K562 (cell line): ENCODE data around the gene EVC.
"Not testable (repeated sequence)": the region's sequence is repeated elsewhere in the genome, so short reads cannot be mapped to it uniquely, and the experiment has no call there.

Experiments
- EZH2 ChIP-seq: IDR thresholded peaks from 2 replicates; pipeline ENCODE4 v1.6.1; 2012; ENCODE audit warnings: low read depth, mild to moderate bottlenecking, inconsistent platforms, low read length, borderline replicate concordance
- MAFF ChIP-seq: IDR thresholded peaks from 2 replicates; pipeline ENCODE4 v1.6.1; 2012; ENCODE audit warnings: low read length, improper control_type of control experiment
- POLR2AphosphoS5 ChIP-seq: IDR thresholded peaks from 2 replicates; pipeline ENCODE4 v1.6.1; 2011; ENCODE audit warnings: mild to moderate bottlenecking, low read depth, low read length, moderate library complexity; ENCODE audit not compliant: control insufficient read depth, insufficient read depth
- POU5F1 ChIP-seq: fragments of 150-350 bp; IDR thresholded peaks from 2 replicates; pipeline ENCODE4 v1.6.1; 2014; ENCODE audit warnings: borderline replicate concordance, low read length, low read depth, mild to moderate bottlenecking; ENCODE audit not compliant: partially characterized antibody
- PTBP1 ChIP-seq: fragments of 200-400 bp; formaldehyde crosslinking; IDR thresholded peaks from 2 replicates; pipeline ENCODE4 v1.6.1; 2017; ENCODE audit warnings: low read depth, low read length
- SAFB ChIP-seq: fragments of 200-400 bp; formaldehyde crosslinking; IDR thresholded peaks from 2 replicates; pipeline ENCODE4 v1.6.1; 2017; ENCODE audit warnings: low read depth, low read length, borderline replicate concordance
- STAG1 ChIP-seq: sonication (generic); formaldehyde crosslinking; IDR thresholded peaks from 2 replicates; pipeline ENCODE4 v1.5.0; 2020; ENCODE audit warnings: missing genetic modification reagents, borderline replicate concordance
- ZNF274 ChIP-seq: IDR thresholded peaks from 2 replicates; pipeline ENCODE4 v1.6.1; 2011; ENCODE audit warnings: low read depth, mild to moderate bottlenecking, low read length, moderate library complexity, borderline replicate concordance
- ZNF354B ChIP-seq: fragments of 250-450 bp; sonication (Bioruptor Pico); IDR thresholded peaks from 2 replicates; pipeline ENCODE4 v1.4.0; 2020
- ZZZ3 ChIP-seq: fragments of 450-650 bp; IDR thresholded peaks from 2 replicates; pipeline ENCODE4 v1.6.1; 2016; ENCODE audit warnings: antibody characterized with exemption, mild to moderate bottlenecking, moderate library complexity
- TF ChIP-seq, protein P1 (sequence below), 3 experiments: IDR thresholded peaks in 2 of 3; conservative IDR thresholded peaks in 1 of 3; 2 replicates each; pipeline ENCODE4 v1.5.1; 2011 to 2012; ENCODE audit warnings: low read length in 3 of 3, mild to moderate bottlenecking in 3 of 3, control low read depth in 2 of 3, improper control_type of control experiment in 1 of 3, inconsistent platforms in 1 of 3, low read depth in 1 of 3, mixed read lengths in 1 of 3, moderate library complexity in 1 of 3; ENCODE audit not compliant: insufficient read depth in 2 of 3
- TF ChIP-seq, protein P2 (sequence below): sonication (generic); IDR thresholded peaks from 2 replicates; pipeline ENCODE4 v1.6.1; 2016
- TF ChIP-seq, protein P3 (sequence below): sonication (generic); formaldehyde crosslinking; IDR thresholded peaks from 2 replicates; pipeline ENCODE4 v1.5.0; 2020; ENCODE audit warnings: missing genetic modification reagents
- TF ChIP-seq, protein P4 (sequence below): sonication (generic); formaldehyde crosslinking; IDR thresholded peaks from 2 replicates; pipeline ENCODE4 v1.8.0; 2022; ENCODE audit warnings: mild to moderate bottlenecking, missing genetic modification reagents

DNA sequence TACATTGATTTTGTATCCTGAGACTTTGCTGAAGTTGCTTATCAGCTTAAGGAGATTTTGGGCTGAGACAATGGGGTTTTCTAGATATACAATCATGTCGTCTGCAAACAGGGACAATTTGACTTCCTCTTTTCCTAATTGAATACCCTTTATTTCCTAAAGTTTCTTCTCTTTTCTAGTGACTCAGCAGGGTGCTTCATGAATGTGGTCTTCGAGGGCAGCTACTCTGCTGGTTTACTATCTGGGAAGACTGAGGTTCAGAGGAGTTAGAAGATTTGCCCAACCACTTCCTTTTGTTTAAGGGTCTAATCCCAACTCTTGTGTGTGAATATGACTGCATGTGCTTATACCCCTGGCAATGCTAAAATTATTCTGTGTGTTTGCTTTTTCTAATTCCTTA lies 17.4 kb downstream of the EVC start:
- TF ChIP-seq, protein P1, sequence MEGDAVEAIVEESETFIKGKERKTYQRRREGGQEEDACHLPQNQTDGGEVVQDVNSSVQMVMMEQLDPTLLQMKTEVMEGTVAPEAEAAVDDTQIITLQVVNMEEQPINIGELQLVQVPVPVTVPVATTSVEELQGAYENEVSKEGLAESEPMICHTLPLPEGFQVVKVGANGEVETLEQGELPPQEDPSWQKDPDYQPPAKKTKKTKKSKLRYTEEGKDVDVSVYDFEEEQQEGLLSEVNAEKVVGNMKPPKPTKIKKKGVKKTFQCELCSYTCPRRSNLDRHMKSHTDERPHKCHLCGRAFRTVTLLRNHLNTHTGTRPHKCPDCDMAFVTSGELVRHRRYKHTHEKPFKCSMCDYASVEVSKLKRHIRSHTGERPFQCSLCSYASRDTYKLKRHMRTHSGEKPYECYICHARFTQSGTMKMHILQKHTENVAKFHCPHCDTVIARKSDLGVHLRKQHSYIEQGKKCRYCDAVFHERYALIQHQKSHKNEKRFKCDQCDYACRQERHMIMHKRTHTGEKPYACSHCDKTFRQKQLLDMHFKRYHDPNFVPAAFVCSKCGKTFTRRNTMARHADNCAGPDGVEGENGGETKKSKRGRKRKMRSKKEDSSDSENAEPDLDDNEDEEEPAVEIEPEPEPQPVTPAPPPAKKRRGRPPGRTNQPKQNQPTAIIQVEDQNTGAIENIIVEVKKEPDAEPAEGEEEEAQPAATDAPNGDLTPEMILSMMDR (IDR thresholded peaks at IDR 0.05 in 2 of 3, conservative IDR thresholded peaks at IDR 0.05 in 1 of 3; ENCODE audit: insufficient read depth in 2 of 3, low read depth in 1 of 3, low read length in 3 of 3) = not testable (repeated sequence)
- not testable (repeated sequence) for TF ChIP-seq PTBP1; POLR2AphosphoS5; ZZZ3; ZNF274; STAG1 (CRISPR knock-in tag); POU5F1; EZH2; MAFF; ZNF354B (CRISPR knock-in tag); SAFB
- TF ChIP-seq, protein P2, sequence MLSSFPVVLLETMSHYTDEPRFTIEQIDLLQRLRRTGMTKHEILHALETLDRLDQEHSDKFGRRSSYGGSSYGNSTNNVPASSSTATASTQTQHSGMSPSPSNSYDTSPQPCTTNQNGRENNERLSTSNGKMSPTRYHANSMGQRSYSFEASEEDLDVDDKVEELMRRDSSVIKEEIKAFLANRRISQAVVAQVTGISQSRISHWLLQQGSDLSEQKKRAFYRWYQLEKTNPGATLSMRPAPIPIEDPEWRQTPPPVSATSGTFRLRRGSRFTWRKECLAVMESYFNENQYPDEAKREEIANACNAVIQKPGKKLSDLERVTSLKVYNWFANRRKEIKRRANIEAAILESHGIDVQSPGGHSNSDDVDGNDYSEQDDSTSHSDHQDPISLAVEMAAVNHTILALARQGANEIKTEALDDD = not testable (repeated sequence)
- TF ChIP-seq, protein P3, sequence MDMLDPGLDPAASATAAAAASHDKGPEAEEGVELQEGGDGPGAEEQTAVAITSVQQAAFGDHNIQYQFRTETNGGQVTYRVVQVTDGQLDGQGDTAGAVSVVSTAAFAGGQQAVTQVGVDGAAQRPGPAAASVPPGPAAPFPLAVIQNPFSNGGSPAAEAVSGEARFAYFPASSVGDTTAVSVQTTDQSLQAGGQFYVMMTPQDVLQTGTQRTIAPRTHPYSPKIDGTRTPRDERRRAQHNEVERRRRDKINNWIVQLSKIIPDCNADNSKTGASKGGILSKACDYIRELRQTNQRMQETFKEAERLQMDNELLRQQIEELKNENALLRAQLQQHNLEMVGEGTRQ (CRISPR knock-in tag) = not testable (repeated sequence)
- TF ChIP-seq, protein P4, sequence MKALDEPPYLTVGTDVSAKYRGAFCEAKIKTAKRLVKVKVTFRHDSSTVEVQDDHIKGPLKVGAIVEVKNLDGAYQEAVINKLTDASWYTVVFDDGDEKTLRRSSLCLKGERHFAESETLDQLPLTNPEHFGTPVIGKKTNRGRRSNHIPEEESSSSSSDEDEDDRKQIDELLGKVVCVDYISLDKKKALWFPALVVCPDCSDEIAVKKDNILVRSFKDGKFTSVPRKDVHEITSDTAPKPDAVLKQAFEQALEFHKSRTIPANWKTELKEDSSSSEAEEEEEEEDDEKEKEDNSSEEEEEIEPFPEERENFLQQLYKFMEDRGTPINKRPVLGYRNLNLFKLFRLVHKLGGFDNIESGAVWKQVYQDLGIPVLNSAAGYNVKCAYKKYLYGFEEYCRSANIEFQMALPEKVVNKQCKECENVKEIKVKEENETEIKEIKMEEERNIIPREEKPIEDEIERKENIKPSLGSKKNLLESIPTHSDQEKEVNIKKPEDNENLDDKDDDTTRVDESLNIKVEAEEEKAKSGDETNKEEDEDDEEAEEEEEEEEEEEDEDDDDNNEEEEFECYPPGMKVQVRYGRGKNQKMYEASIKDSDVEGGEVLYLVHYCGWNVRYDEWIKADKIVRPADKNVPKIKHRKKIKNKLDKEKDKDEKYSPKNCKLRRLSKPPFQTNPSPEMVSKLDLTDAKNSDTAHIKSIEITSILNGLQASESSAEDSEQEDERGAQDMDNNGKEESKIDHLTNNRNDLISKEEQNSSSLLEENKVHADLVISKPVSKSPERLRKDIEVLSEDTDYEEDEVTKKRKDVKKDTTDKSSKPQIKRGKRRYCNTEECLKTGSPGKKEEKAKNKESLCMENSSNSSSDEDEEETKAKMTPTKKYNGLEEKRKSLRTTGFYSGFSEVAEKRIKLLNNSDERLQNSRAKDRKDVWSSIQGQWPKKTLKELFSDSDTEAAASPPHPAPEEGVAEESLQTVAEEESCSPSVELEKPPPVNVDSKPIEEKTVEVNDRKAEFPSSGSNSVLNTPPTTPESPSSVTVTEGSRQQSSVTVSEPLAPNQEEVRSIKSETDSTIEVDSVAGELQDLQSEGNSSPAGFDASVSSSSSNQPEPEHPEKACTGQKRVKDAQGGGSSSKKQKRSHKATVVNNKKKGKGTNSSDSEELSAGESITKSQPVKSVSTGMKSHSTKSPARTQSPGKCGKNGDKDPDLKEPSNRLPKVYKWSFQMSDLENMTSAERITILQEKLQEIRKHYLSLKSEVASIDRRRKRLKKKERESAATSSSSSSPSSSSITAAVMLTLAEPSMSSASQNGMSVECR (CRISPR knock-in tag) = not testable (repeated sequence)
